GM21447 (cell line): ENCODE measurements around the gene TARBP2.
"Not testable (repeated sequence)": the region's sequence is repeated elsewhere in the genome, so short reads cannot be mapped to it uniquely, and the experiment has no call there.

ENCODE experiments used
- ATAC-seq: cut with Tn5 transposase; IDR thresholded peaks from one replicate; pipeline ENCODE4 v1.9.1; 2021; ENCODE audit not compliant: unreplicated experiment

The TARBP2 gene

DNA sequence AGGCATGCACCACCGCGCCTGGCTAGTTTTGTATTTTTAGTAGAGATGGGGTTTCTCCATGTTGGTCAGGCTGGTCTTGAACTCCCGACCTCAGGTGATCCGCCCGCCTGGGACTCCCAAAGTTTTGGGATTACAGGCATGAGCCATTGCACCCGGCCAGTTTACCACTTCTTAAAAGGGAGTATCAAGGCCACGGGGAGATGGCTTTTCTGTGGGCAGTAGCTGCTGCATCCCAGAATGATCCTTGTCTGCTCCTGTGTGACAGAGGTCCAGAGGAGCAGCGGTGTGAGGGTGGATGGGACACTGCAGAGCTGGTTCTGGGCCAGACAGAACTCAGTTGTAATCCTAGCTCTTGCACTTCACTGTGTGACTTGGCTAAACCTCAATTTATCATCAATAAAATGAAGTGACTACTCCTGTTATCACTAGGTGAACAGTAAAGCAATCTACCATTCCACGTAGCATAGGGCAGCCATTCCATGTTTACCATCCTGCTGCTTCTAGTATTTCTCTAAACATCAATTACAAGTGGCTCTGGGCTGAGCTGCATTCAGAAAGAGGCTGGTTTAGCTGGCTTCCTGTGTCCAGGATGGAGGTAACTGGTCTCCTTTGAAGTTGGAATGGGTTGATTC lies 9.2 kb downstream of the TARBP2 start:
- no peak for ATAC-seq

DNA sequence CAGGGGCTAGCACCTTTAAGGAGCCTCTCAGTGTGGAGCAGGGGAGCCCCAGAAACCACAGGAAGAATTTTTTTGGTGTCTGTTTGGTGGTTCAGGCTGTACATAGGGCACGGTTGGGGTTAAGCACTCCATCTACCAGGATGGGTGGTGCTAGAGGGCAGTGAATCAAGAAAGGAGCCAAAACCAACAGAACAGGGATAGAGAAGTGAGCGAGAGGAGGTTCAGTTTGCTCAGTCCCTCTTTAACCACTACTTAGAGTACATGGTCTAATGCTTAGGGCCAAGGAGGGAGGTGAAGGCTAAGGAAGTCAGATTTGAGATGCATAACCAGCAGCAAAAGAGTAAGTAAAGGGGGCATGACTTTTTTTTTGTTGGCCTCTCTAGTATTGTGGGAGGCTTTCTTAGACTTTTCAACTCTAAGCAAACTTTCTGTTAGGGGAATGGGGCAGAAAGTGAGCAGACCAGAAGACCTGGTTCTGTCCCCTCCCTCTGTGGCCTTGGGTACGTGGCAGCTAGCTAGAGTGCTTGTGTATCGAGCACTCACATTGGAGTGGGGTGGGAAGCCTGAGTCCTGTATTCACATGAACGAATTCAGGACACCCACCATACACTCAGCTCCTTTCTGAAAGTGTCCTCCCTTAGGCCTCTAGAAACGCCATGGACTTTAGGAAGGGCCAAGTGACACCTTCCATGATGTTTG lies 12.8 kb downstream of the TARBP2 start:
- ATAC-seq, result no peak

- no peak for ATAC-seq
Measured at GRCh38 chr12:53514628-53515290, 13.7 kb downstream of the TARBP2 start.

DNA sequence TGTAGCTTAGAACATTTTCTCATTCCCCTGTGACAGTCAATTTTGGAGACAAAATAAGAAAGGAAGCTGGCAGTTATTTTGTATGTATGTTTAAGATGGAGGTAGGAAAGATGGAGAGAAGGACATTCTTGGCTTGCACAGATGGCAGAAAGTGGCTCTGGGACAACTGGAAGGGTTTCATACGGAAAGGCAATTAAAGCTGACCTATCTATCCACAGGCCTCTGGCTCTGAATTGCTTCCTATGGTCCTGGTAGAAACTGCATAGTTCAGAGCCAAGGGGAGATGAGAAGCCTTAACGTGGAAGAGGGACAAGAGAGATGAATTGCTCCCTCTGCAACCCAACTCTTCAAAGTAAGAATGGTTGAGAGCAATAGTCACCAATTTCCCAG lies 14.2 kb downstream of the TARBP2 start:
- ATAC-seq, result no peak

DNA sequence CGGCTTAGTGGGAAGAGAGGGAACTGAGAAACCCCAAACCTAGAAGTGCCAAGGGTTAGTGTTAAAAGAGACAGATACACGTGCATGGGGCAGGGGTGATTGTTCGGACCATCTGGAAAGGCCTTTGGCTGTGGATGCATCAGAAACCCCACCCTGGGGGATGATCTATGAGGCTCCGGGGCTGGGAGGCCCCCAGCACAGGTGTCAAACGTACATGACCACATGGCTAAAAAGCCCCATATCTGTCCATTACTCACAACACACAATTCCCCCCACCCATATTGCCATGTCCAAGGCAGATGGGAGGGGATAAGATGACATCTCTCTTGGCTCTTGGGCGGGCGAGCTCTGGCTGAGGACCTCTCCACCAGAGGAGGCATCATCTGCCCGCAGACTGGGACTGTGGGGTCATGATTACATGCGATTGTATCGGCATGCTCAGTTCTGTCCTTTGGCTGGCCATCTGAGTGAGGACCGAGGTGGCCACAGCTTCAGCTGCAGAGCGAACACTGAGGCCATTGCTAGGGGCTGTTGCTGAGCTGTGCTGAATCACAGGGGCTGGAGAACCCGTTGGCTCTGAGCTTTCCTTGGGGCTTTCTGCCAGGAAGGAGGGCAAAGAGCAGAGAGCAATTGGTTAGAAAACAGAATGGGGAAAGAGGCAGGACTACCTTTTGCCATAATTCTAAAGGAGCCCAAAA lies 15.8 kb downstream of the TARBP2 start:
- ATAC-seq, result no peak

DNA sequence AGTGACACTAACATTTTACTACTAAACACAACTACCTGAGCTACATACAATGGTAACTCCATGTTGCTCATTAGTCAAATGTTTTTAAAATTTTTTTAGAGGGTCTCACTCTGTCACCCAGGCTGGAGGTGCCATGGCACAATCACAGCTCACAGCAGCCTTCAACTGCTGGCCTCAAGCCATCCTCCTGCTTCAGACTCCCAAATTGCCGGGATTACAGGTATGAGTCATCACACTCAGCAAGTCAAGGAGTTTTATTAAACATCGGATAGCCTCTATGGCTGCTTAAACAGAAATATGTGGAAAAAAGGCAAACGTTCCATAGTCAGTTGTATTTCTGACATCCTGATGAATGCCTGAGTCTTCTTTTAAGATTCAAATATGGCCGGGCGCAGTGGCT lies 17.3 kb downstream of the TARBP2 start:
- no peak for ATAC-seq

DNA sequence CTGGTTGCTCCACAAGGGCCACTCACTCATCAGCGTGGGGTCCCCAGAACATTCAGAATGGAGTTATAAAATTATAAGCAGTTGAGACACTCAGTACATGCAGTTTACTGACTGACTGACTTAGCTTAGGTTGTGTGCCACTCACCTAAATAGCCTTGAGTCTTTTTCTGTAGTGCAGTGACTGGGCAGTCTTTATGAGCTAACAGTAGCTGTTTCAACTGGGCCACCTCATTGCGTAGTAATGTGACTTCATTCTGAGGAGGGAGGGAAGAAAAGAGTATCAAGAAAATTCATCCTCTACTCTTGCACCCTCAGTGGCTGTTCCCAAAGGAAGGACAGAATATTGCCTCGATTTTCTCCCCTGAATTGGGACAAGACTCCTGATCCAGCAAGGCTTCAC lies 22.0 kb downstream of the TARBP2 start:
- no peak for ATAC-seq

DNA sequence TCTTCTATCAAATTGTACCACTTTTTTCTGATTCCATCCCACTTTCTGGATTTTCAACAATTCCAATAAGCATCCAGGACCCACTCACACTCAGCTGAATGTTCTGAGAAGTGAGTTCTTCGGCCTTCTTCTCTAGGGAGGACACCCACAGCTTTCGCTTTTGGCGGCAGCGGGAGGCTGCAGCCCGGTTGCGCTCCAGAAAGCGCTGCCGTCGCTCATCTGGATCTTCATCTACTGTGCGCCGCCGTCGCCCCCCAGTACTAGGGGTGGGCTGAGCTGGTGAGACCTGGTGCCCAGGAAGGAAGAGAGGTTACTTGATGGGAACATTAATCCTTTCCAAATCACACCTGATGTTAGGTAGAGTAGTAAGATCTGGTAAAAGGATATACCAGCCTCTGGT lies 23.4 kb downstream of the TARBP2 start:
- no peak for ATAC-seq

DNA sequence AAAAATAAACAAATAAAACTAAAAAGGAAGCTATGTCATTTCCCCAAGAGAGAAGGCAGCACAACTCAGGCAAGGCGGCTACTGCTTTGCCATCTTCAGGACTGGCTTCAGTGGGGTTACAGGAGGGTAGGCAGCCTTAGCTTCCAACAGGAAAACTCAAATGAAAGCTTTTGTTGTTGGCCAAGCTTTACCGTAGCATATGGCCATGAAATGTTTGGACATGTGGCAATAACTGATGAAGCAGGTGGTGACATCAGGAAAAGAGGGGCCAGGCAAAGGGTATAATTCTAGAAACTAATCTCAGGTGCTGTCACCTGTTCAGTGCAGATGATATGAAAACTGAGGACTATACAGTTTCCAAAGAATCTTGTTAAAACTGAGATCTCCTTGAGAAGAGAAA lies 29.0 kb downstream of the TARBP2 start:
- ATAC-seq, result no peak

DNA sequence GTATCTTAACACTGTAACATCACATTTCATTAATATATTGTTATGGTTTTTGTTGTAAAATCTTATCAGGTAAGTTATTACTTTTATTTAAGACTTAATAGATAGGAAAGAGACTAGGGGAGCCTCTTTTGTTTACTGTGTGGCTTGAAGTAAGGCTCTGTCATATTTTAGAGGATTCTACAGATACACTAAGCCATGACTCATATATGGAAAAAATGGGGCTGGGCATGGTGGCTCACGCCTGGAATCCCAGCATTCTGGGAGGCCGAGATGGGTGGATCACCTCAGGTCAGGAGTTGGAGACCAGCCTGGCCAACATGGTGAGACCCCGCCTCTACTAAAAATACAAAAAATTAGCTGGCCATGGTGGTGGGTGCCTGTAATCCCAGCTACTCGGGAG lies 29.8 kb downstream of the TARBP2 start:
- ATAC-seq, result no peak

DNA sequence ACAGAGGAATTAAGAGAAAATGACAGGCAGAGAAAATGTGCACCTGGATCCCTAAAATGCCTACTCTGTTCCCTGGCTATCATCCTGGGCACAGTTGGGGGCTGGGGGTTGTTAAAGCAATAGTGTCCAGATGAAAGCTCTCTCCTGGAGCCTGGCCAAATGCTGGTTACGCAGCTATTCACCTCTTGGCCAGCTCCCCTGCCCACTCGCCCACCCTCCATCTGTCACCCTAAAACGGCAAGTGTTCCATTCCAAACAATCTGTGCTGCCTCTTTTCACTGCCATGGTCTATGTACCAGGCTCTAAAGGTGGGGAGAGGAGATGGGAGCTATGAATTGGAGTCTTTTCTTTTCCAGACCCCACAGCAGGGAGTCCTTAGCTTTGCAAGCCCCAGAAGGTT lies 30.9 kb downstream of the TARBP2 start:
- ATAC-seq, result no peak

- ATAC-seq, result no peak
Measured at GRCh38 chr12:53532524-53533445, 31.7 kb downstream of the TARBP2 start.

DNA sequence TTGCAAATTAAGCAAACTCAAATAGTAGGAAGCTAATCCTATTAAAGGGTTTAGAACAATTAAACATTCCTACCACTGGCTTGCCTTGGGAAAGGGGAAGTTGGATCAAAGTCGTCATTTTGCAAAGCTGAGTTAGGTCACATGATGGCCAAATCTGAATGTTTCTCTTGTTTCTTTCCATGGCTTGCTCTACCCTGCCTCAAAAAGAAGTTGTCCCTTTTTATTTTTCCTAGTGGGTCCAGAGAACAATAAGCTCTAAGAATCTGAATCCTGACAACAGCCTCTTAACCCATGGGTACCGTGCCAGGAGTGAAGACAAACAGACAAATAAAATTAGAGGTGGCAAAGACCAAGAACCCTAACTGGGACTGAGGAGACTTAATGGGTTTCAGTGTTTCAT lies 32.4 kb downstream of the TARBP2 start:
- ATAC-seq, result no peak

DNA sequence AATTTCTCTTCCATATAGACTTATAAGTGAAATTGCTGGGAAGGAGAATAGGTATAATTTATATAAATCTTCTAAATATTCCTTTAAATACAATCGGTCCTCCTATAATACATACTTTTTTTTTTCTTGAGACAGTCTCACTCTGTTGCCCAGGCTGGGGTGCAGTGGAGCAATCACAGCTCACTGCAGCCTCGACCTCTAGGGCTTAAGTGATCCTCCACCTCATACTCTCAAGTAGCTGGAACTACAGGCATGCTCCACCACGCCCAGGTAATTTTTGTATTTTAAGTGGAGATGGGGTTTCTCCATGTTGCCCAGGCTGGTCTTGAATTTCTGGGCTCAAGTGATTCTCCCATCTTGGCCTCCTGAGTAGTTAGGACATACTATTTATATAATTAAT lies 35.9 kb downstream of the TARBP2 start:
- ATAC-seq, result no peak

- ATAC-seq, result no peak
Measured at GRCh38 chr12:53538209-53538689, 37.2 kb downstream of the TARBP2 start.

DNA sequence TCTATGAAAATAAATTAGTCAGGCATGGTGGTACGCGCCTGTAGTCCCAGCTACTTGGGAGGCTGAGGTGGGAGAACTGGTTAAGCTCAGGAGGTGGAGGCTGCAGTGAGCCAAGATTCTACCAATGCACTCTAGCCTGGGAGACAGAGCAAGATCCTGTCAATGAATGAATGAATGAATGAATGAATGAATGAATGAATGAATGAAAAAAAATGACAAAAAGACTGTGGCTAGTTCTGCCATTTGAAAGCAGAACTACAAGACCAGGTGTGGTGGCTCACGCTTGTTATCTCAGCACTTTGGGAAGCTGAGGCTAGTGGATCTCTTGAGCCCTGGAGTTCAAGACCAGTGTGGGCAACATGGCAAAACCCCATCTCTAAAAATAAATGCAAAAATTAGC lies 38.4 kb downstream of the TARBP2 start:
- no peak for ATAC-seq

- peak; percentile 76 for ATAC-seq
Measured at GRCh38 chr12:53543539-53543938, 42.5 kb downstream of the TARBP2 start.

DNA sequence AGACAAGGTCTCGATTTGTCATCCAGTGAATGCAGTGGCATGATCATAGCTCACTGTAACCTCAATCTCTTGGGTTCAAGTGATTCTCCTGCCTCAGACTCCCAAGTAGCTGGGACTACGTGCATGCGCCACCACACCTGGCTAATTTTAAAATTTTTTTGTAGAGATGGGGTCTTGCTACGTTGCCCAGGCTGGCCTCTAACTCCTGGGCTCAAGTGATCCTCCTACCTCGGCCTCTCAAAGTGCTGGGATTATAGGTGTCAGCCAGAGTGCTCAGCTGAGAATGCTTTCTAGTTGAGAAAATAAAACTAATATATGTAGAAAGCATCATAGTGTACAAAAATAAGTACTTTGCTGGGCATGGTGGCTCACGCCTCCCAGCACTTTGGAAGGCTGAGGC lies 47.3 kb downstream of the TARBP2 start:
- ATAC-seq, result not testable (repeated sequence)

GRCh38 chr12:53550131-53550530 lies 49.0 kb downstream of the TARBP2 start:
- not testable (repeated sequence) for ATAC-seq

- ATAC-seq, result no peak
Measured at GRCh38 chr12:53550595-53550994, 49.5 kb downstream of the TARBP2 start.

DNA sequence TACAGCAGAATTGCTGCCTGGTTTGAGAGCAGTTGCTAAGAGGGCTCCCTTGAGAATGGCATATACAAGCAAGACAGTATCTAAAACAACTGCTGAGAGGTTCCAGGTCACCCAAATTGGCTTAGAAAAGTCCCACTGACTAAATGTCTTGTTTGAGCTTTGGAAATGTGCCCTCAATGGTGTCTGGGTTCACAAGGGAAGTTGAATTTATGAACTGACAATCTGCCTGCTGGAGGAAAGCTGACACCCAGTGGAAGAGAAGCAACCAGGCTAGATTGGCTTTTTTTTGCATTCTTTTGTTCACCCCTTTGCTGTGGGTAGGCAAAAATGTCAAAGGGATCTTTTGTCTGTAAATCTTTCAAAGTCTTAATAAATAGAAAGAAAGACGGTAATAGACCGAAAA lies 50.8 kb downstream of the TARBP2 start:
- ATAC-seq, result no peak
